GM12878 (cell line): ENCODE data around the gene SULF2. TPM values are rescaled to one million over a fixed set of nuclear protein-coding genes. Genes with fewer than 3 reads are reported as not detected.

ENCODE experiments used
- ATAC-seq: fragments of 200-7000 bp; cut with Tn5 transposase; 3 replicates; pipeline ENCODE4 v1.9.1; 2020; ENCODE audit warnings: mild to moderate bottlenecking, moderate library complexity
- BruUV-seq: library from RNA; stranded (reverse); fragments of 400-500 nt; replicated peaks from 2 replicates; lab custom pipeline; 2021; lab: Mats Ljungman, UMichigan
- CTCF ChIA-PET: fragments of 300-600 bp; sonication (Branson Sonifier 250); formaldehyde crosslinking; extraction: SDS; loops from one replicate; lab custom pipeline; 2021; ENCODE audit warnings: inconsistent platforms; lab: Yijun Ruan, JAX
- POLR2A ChIA-PET: fragments of 350-600 bp; formaldehyde crosslinking; extraction: SDS; loops from one replicate; lab custom pipeline; 2021; ENCODE audit warnings: inconsistent platforms; lab: Charles Lee
- RAD21 ChIA-PET: fragments of 300-600 bp; sonication (Branson Sonifier 250); formaldehyde crosslinking; loops from one replicate; lab custom pipeline; 2023; ENCODE audit warnings: antibody characterized with exemption; ENCODE audit not compliant: unreplicated experiment; lab: Charles Lee
- SMC1A ChIA-PET: fragments of 300-600 bp; sonication (Branson Sonifier 250); formaldehyde crosslinking; loops from one replicate; lab custom pipeline; 2023; ENCODE audit not compliant: unreplicated experiment, uncharacterized antibody; lab: Charles Lee
- DNase-seq: peaks from one replicate; pipeline ENCODE4 v3.0.0-alpha.2; 2011; ENCODE audit warnings: low read depth, low spot score
- FAIRE-seq: peaks from 3 replicates; lab custom pipeline; 2011; peaks lifted over from hg19 to GRCh38; lab: Jason Lieb, UNC
- H2AFZ ChIP-seq: 2 replicates; pipeline ENCODE4 v1.6.0; 2011; ENCODE audit warnings: low read depth, low read length, control low read depth; ENCODE audit not compliant: control insufficient read depth
- H3K27ac ChIP-seq: 2 replicates; pipeline ENCODE4 v1.5.1; 2011; ENCODE audit warnings: control low read depth; ENCODE audit not compliant: control insufficient read depth, insufficient read depth
- H3K27me3 ChIP-seq, 2 experiments: replicated peaks in 1 of 2; 2 replicates each; pipeline versions ENCODE4 v1.6.0 to v1.6.1; 2011; ENCODE audit warnings: low read length in 1 of 2; ENCODE audit not compliant: control insufficient read depth in 2 of 2, insufficient read depth in 2 of 2
- H3K36me3 ChIP-seq, 2 experiments: 2 replicates each; pipeline ENCODE4 v1.5.1; 2011; ENCODE audit warnings: low read length in 1 of 2; ENCODE audit not compliant: control insufficient read depth in 2 of 2, insufficient read depth in 2 of 2
- H3K4me1 ChIP-seq: 2 replicates; pipeline ENCODE4 v1.6.1; 2011; ENCODE audit warnings: mild to moderate bottlenecking, low read length, moderate library complexity, mixed read lengths; ENCODE audit not compliant: control insufficient read depth, insufficient read depth
- H3K4me2 ChIP-seq: 2 replicates; pipeline ENCODE4 v1.6.0; 2011; ENCODE audit warnings: control low read depth; ENCODE audit not compliant: control insufficient read depth, insufficient read depth
- H3K4me3 ChIP-seq: fragments of 200-600 bp; sonication (generic); 2 replicates; pipeline ENCODE4 v1.5.1; 2016
- H3K79me2 ChIP-seq: 2 replicates; pipeline ENCODE4 v1.6.0; 2011; ENCODE audit warnings: low read length; ENCODE audit not compliant: control insufficient read depth, insufficient read depth
- H3K9ac ChIP-seq: 2 replicates; pipeline ENCODE4 v1.8.0; 2011; ENCODE audit warnings: low read length, control low read depth, mixed read lengths; ENCODE audit not compliant: control insufficient read depth, insufficient read depth
- H3K9me3 ChIP-seq: replicated peaks from 3 replicates; pipeline ENCODE4 v1.5.1; 2011; ENCODE audit warnings: mild to moderate bottlenecking, low read length; ENCODE audit not compliant: control insufficient read depth, insufficient read depth
- H4K20me1 ChIP-seq: 2 replicates; pipeline ENCODE4 v1.6.0; 2011; ENCODE audit not compliant: control insufficient read depth, insufficient read depth
- BACH1 ChIP-seq: fragments of 450-650 bp; IDR thresholded peaks from 2 replicates; pipeline ENCODE4 v1.6.1; 2017; ENCODE audit warnings: mild to moderate bottlenecking, borderline replicate concordance
- CBX3 ChIP-seq: fragments of 200-600 bp; sonication (generic); IDR thresholded peaks from 2 replicates; pipeline ENCODE4 v1.6.1; 2016; ENCODE audit warnings: low read depth, borderline replicate concordance
- EED ChIP-seq: sonication (generic); IDR thresholded peaks from 2 replicates; pipeline ENCODE4 v1.6.1; 2016; ENCODE audit warnings: antibody characterized with exemption, low read depth
- ESRRA ChIP-seq: IDR thresholded peaks from 2 replicates; pipeline ENCODE4 v1.6.1; 2012; ENCODE audit warnings: mild to moderate bottlenecking, low read length, improper control_type of control experiment
- FOXK2 ChIP-seq: fragments of 450-650 bp; IDR thresholded peaks from 2 replicates; pipeline ENCODE4 v1.6.1; 2017; ENCODE audit warnings: mild to moderate bottlenecking, moderate library complexity
- HDAC2 ChIP-seq: fragments of 200-600 bp; sonication (generic); IDR thresholded peaks from 2 replicates; pipeline ENCODE4 v1.6.1; 2017
- JUND ChIP-seq: IDR thresholded peaks from 2 replicates; pipeline ENCODE4 v1.6.1; 2012; ENCODE audit warnings: low read depth, mild to moderate bottlenecking, low read length, improper control_type of control experiment, moderate library complexity
- KAT2A ChIP-seq: conservative IDR thresholded peaks from 2 replicates; pipeline ENCODE4 v1.6.1; 2011; ENCODE audit warnings: low read depth, low read length; ENCODE audit not compliant: control insufficient read depth
- NFXL1 ChIP-seq: fragments of 450-650 bp; IDR thresholded peaks from 2 replicates; pipeline ENCODE4 v1.6.1; 2017; ENCODE audit warnings: antibody characterized with exemption, mild to moderate bottlenecking, borderline replicate concordance
- PML ChIP-seq: IDR thresholded peaks from 2 replicates; pipeline ENCODE4 v1.6.1; 2012; ENCODE audit warnings: low read length, inconsistent platforms
- RAD21 ChIP-seq: IDR thresholded peaks from 2 replicates; pipeline ENCODE4 v1.6.1; 2011; ENCODE audit warnings: mild to moderate bottlenecking, low read depth, low read length, moderate library complexity; ENCODE audit not compliant: insufficient read depth
- YBX1 ChIP-seq: fragments of 450-650 bp; IDR thresholded peaks from 2 replicates; pipeline ENCODE4 v1.6.1; 2016; ENCODE audit warnings: antibody characterized with exemption
- YY1 ChIP-seq: IDR thresholded peaks from 2 replicates; pipeline ENCODE4 v1.6.1; 2011; ENCODE audit warnings: low read depth, mild to moderate bottlenecking, low read length
- ZBED1 ChIP-seq: IDR thresholded peaks from 2 replicates; pipeline ENCODE4 v1.6.1; 2016; ENCODE audit warnings: borderline replicate concordance
- ZNF207 ChIP-seq: fragments of 450-650 bp; IDR thresholded peaks from 2 replicates; pipeline ENCODE4 v1.6.1; 2014; ENCODE audit warnings: antibody characterized with exemption, mild to moderate bottlenecking, borderline replicate concordance
- ZNF622 ChIP-seq: fragments of 450-650 bp; IDR thresholded peaks from 2 replicates; pipeline ENCODE4 v1.6.1; 2017; ENCODE audit warnings: mild to moderate bottlenecking, inconsistent platforms
- WGBS: methylation state at CpG from one replicate; pipeline ENCODE4 v1.1.6; 2016; ENCODE audit warnings: low lambda C conversion rate; ENCODE audit not compliant: insufficient replicate concordance, insufficient coverage; ENCODE audit errors: missing lambda C conversion rate; 5-methylcytosine and 5-hydroxymethylcytosine counted together
- in situ Hi-C: fragments of 300-500 bp; cut with MboI; formaldehyde crosslinking; loops from 9 replicates; pipeline ENCODE4 v1.14.3; 2018; ENCODE audit warnings: mixed read lengths
- intact Hi-C: fragments of 100-400 bp; cut with micrococcal nuclease; formaldehyde crosslinking; loops from one replicate; pipeline ENCODE4 v1.14.2; 2022; ENCODE audit not compliant: unreplicated experiment
- polyA plus RNA-seq, 11 experiments: library from polyadenylated mRNA; depleted of rRNA in 4 of 11; unstranded in 6 of 11; stranded (reverse) in 5 of 11; fragments of >200 nt; fragmentation: Nextera tagmentation in 4 of 11; fragmentation: Illumina TruSeq in 1 of 11; extraction: Ambion mirVana in 4 of 11; extraction: Trizol in 1 of 11; gene quantifications; 1 replicate in 1 of 11; 2 replicates in 10 of 11; pipeline versions ENCODE4 v1.2.1 to v1.2.3, GENCODE V29; 2011 to 2016; ENCODE audit warnings: inconsistent platforms in 2 of 11, missing spikeins in 2 of 11, low read depth in 1 of 11
- total RNA-seq, 4 experiments: library from RNA; depleted of rRNA in 3 of 4; stranded (reverse); fragments of >200 nt in 3 of 4; fragmentation: Illumina TruSeq in 1 of 4; extraction: Trizol in 1 of 4; gene quantifications; 2 replicates each; pipeline versions ENCODE4 v1.2.1 to v1.2.3, GENCODE V29; 2013 to 2021
- TF ChIP-seq, protein P1 (sequence below): fragments of 450-650 bp; IDR thresholded peaks from 2 replicates; pipeline ENCODE4 v1.6.1; 2016; ENCODE audit warnings: mild to moderate bottlenecking
- TF ChIP-seq, protein P2 (sequence below): fragments of 450-650 bp; formaldehyde crosslinking; IDR thresholded peaks from 2 replicates; pipeline ENCODE4 v1.4.0; 2020; ENCODE audit warnings: mild to moderate bottlenecking, moderate library complexity

The SULF2 gene
- total and polyA plus RNA-seq, 10 of the 15 experiments (the other 5 are each of a cell fraction or from before 2014, with no cell fraction given): 0.69 to 4.1 (median 1.6) TPM

GRCh38 chr20:47785854-47786764, 828 bp upstream of the SULF2 start:
- intact Hi-C loops (loop anchor here (1.0 kb wide), 1 partner anchor 835 kb away; no protein-coding TSS in a partner anchor), in situ Hi-C loops (loop anchor here (5.0 kb wide), 1 partner anchor 831 kb away; no protein-coding TSS in a partner anchor)
- FAIRE-seq: no peak
- Histone ChIP-seq H4K20me1 (no peaks in the 10 kb centered on the region), H2AFZ (no peak overlapping the region), H3K27me3 (peaks cover 6 to 20% of the 10 kb centered on the region in 2 experiments), H3K27ac (no peak overlapping the region), H3K4me1 (0 out of 2 replicates have a peak, but pooled peaks cover 2% of the 10 kb centered on the region), H3K4me3 (peak overlapping the region; percentile 8; the same call in 1 of the 2 replicates), H3K36me3 (no peaks in the 10 kb centered on the region), H3K9me3 (no peaks in the 10 kb centered on the region), H3K9ac (no peak overlapping the region), H3K4me2 (peak overlapping the region; percentile 62), H3K79me2 (no peaks in the 10 kb centered on the region)
- WGBS: 21% methylated on average over 69 of the region's 86 CpGs
- ChIA-PET RAD21 (interaction anchor here (0.9 to 2.3 kb wide), 3 partner anchors 530 to 834 kb away, joined by 3 to 10 read pairs (median 4); no protein-coding TSS in a partner anchor), CTCF (interaction anchor here (0.5 to 2.3 kb wide), 10 partner anchors 10 to 1946 kb away, joined by 3 to 19 read pairs (median 3); no protein-coding TSS in a partner anchor), SMC1A (interaction anchor here (0.7 to 1.7 kb wide), 2 partner anchors 19 to 835 kb away, joined by 3 to 7 read pairs; no protein-coding TSS in a partner anchor), POLR2A (no interaction called here)
- BruUV-seq: no TSS peak
- ATAC-seq: peak; percentile 85
- DNase-seq: no peak
- TF ChIP-seq ZNF622: no peak
- TF ChIP-seq FOXK2: no peak
- no peak for TF ChIP-seq YBX1
- no peak for TF ChIP-seq JUND
- TF ChIP-seq NFXL1: peak; percentile 63; the same call in 1 of the 2 replicates
- TF ChIP-seq, protein P1, sequence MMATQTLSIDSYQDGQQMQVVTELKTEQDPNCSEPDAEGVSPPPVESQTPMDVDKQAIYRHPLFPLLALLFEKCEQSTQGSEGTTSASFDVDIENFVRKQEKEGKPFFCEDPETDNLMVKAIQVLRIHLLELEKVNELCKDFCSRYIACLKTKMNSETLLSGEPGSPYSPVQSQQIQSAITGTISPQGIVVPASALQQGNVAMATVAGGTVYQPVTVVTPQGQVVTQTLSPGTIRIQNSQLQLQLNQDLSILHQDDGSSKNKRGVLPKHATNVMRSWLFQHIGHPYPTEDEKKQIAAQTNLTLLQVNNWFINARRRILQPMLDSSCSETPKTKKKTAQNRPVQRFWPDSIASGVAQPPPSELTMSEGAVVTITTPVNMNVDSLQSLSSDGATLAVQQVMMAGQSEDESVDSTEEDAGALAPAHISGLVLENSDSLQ: no peak
- TF ChIP-seq ZNF207: no peak
- TF ChIP-seq KAT2A: no peak
- no peak for TF ChIP-seq ZBED1
- no peak for TF ChIP-seq CBX3
- TF ChIP-seq, protein P2, sequence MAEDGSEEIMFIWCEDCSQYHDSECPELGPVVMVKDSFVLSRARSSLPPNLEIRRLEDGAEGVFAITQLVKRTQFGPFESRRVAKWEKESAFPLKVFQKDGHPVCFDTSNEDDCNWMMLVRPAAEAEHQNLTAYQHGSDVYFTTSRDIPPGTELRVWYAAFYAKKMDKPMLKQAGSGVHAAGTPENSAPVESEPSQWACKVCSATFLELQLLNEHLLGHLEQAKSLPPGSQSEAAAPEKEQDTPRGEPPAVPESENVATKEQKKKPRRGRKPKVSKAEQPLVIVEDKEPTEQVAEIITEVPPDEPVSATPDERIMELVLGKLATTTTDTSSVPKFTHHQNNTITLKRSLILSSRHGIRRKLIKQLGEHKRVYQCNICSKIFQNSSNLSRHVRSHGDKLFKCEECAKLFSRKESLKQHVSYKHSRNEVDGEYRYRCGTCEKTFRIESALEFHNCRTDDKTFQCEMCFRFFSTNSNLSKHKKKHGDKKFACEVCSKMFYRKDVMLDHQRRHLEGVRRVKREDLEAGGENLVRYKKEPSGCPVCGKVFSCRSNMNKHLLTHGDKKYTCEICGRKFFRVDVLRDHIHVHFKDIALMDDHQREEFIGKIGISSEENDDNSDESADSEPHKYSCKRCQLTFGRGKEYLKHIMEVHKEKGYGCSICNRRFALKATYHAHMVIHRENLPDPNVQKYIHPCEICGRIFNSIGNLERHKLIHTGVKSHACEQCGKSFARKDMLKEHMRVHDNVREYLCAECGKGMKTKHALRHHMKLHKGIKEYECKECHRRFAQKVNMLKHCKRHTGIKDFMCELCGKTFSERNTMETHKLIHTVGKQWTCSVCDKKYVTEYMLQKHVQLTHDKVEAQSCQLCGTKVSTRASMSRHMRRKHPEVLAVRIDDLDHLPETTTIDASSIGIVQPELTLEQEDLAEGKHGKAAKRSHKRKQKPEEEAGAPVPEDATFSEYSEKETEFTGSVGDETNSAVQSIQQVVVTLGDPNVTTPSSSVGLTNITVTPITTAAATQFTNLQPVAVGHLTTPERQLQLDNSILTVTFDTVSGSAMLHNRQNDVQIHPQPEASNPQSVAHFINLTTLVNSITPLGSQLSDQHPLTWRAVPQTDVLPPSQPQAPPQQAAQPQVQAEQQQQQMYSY: no peak
- TF ChIP-seq ESRRA: no peak
- no peak for TF ChIP-seq BACH1
- TF ChIP-seq RAD21: peak; percentile 83
- no peak for TF ChIP-seq PML
- TF ChIP-seq HDAC2: no peak
- no peak for TF ChIP-seq EED
- 0 out of 2 replicates have a peak, but pooled peaks have one; percentile 44 for TF ChIP-seq YY1
